ENCODE measurements around the gene COPB2.

Gene COPB2

DNA sequence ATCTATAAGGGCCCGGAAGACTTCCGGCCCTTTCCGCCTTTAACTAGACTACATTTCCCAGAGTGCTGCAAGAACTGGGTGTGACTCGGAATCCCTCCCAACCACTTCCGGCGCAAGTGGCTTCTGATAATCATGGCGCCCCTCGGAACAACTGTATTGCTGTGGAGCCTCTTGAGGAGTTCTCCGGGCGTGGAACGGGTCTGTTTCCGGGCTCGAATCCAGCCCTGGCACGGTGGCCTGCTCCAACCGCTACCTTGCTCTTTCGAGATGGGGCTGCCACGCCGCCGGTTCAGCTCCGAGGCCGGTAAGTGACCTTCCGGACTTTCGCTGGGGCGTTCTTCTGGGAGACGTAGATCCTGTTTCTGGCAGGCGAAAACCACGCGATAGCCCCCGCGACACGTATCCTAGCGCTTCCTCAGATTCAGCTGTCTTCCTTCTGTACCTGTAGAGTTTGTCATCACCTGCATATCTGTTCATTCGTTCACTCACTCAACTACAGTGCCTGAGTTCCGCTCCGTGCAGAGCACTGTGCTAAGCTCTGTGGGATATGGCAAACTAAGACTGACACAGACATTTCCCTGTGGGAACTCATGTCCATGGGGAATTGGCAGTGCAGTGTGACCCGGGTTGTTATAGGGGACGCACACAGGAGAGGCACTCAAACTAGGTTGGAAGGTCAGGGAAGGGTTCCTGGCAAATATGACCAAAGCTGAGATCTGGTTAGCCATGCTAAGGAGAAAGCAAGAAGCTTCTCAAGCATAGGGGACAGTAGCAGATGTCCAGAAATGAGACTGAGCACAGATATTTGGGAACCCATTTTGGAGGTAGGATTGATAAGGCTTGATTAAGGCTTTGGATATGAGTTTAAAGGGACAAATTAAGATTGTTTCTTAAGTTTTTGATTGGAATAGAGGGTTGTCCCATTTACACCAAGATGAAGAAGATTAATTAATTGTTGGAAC is 45.3 kb downstream of the COPB2 start, which contains the start of gene MRPS22:
Gene MRPS22 (plus strand): TSS at position 126 of the 962 bp plus-strand sequence. CDS start 7 bp downstream, at position 133.
- Histone ChIP-seq H3K4me1 (ENCODE audit: control insufficient read depth, low read length) (peaks cover 15% of the 10 kb centered on the region), H3K4me3 (ENCODE audit: low read length) (peak within 1 kb of the TSS; percentile 93), H3F3A (ENCODE audit: control insufficient read depth, insufficient read depth) (no peaks in the 10 kb centered on the region), H4K20me1 (ENCODE audit: control insufficient read depth, insufficient read depth, low read depth, low read length) (no peaks in the 10 kb centered on the region), H3K27ac (ENCODE audit: low read depth, low read length) (peak within 1 kb of the TSS; percentile 42), H3K36me3 (ENCODE audit: control insufficient read depth, low read length) (peaks cover 29% of the 10 kb centered on the region), H3K9me2 (replicated peaks; ENCODE audit: control insufficient read depth, low read length) (no peaks in the 10 kb centered on the region), H3K79me2 (ENCODE audit: control insufficient read depth, low read length) (peaks cover 38% of the 10 kb centered on the region), H3K27me3 (ENCODE audit: control insufficient read depth, low read length) (0 out of 2 replicates have a peak, but pooled peaks cover 4% of the 10 kb centered on the region), H3K4me2 (ENCODE audit: low read length) (peak within 1 kb of the TSS; percentile 62), H3K9me3 (ENCODE audit: control insufficient read depth, insufficient read depth, low read length) (no peaks in the 10 kb centered on the region)
- no peak for TF ChIP-seq EZH2phosphoT487 (IDR thresholded peaks at IDR 0.05; ENCODE audit: borderline replicate concordance, low read length)
- TF ChIP-seq, protein P1, sequence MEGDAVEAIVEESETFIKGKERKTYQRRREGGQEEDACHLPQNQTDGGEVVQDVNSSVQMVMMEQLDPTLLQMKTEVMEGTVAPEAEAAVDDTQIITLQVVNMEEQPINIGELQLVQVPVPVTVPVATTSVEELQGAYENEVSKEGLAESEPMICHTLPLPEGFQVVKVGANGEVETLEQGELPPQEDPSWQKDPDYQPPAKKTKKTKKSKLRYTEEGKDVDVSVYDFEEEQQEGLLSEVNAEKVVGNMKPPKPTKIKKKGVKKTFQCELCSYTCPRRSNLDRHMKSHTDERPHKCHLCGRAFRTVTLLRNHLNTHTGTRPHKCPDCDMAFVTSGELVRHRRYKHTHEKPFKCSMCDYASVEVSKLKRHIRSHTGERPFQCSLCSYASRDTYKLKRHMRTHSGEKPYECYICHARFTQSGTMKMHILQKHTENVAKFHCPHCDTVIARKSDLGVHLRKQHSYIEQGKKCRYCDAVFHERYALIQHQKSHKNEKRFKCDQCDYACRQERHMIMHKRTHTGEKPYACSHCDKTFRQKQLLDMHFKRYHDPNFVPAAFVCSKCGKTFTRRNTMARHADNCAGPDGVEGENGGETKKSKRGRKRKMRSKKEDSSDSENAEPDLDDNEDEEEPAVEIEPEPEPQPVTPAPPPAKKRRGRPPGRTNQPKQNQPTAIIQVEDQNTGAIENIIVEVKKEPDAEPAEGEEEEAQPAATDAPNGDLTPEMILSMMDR (IDR thresholded peaks at IDR 0.05; ENCODE audit: low read depth, low read length, poor library complexity, severe bottlenecking) = no peak

DNA sequence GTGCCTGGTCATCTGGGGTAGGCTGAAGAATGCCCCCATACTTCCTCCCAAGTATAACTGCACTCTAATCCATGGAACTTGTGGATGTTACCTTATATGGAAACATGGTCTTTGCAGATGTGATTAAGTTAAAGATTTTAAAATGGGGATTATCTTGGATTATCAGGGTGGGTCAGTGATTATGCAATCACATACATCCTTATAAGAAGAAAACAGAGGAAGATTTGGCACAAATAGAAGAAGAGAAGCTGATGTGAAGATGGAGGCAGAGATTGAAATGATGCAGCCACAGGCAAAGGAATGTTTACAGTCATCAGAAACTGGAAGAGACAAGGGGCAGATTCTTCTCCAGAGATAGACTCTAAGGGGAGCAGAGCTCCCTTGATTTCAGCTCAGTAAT is 47.4 kb downstream of the COPB2 start:
- peaks cover 9% of the 10 kb centered on the region for H3K36me3 ChIP-seq (ENCODE audit: control insufficient read depth, low read length)
- no peaks in the 10 kb centered on the region for H4K20me1 ChIP-seq (ENCODE audit: control insufficient read depth, insufficient read depth, low read depth, low read length)
- no peaks in the 10 kb centered on the region for H3K9me2 ChIP-seq (replicated peaks; ENCODE audit: control insufficient read depth, low read length)
- H3K27me3 ChIP-seq (ENCODE audit: control insufficient read depth, low read length) = 0 out of 2 replicates have a peak, but pooled peaks cover 4% of the 10 kb centered on the region
- H3K9me3 ChIP-seq (ENCODE audit: control insufficient read depth, insufficient read depth, low read length) = no peaks in the 10 kb centered on the region
- no peak overlapping the region for H3K27ac ChIP-seq (ENCODE audit: low read depth, low read length)
- TF ChIP-seq, protein P1 (IDR thresholded peaks at IDR 0.05; ENCODE audit: low read depth, low read length, poor library complexity, severe bottlenecking) = no peak
- TF ChIP-seq EZH2phosphoT487 (IDR thresholded peaks at IDR 0.05; ENCODE audit: borderline replicate concordance, low read length) = no peak
- peaks cover 15% of the 10 kb centered on the region for H3K4me1 ChIP-seq (ENCODE audit: control insufficient read depth, low read length)
- no peak overlapping the region for H3K4me2 ChIP-seq (ENCODE audit: low read length)
- no peak overlapping the region for H3K4me3 ChIP-seq (ENCODE audit: low read length)
- peaks cover 32% of the 10 kb centered on the region for H3K79me2 ChIP-seq (ENCODE audit: control insufficient read depth, low read length)
- H3F3A ChIP-seq (ENCODE audit: control insufficient read depth, insufficient read depth) = no peaks in the 10 kb centered on the region

DNA sequence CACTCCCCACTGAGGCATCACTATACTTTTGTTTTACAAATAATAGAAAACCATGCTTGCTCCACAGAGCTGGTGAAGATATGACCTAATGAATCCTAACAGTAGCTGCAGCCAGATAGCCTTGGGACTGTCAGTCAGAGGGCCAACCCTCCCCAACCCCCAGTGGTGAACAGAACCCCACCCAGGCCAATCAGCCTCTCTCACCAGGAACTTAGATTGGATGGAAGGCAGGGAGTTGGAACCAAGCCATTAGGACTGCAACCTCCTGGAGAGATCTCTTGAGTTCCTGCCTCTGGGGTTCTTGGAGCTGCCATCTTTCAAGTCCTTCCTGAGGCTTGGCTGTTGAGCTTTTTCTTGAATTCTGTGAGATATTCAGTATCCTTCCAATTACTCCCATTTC is 48.7 kb downstream of the COPB2 start:
- no peaks in the 10 kb centered on the region for H3K9me2 ChIP-seq (replicated peaks; ENCODE audit: control insufficient read depth, low read length)
- no peak overlapping the region for H3K27ac ChIP-seq (ENCODE audit: low read depth, low read length)

More for the DNA sequence above, 48.7 kb downstream of the COPB2 start:
- no peak overlapping the region for H3K4me3 ChIP-seq (ENCODE audit: low read length)
- H3K79me2 ChIP-seq (ENCODE audit: control insufficient read depth, low read length) = peaks cover 20% of the 10 kb centered on the region
- H3K36me3 ChIP-seq (ENCODE audit: control insufficient read depth, low read length) = no peaks in the 10 kb centered on the region
- H3K4me1 ChIP-seq (ENCODE audit: control insufficient read depth, low read length) = peaks cover 15% of the 10 kb centered on the region
- no peaks in the 10 kb centered on the region for H4K20me1 ChIP-seq (ENCODE audit: control insufficient read depth, insufficient read depth, low read depth, low read length)
- H3K4me2 ChIP-seq (ENCODE audit: low read length) = no peak overlapping the region
- TF ChIP-seq, protein P1 (IDR thresholded peaks at IDR 0.05; ENCODE audit: low read depth, low read length, poor library complexity, severe bottlenecking) = no peak
- TF ChIP-seq EZH2phosphoT487 (IDR thresholded peaks at IDR 0.05; ENCODE audit: borderline replicate concordance, low read length) = no peak
- 0 out of 2 replicates have a peak, but pooled peaks cover 4% of the 10 kb centered on the region for H3K27me3 ChIP-seq (ENCODE audit: control insufficient read depth, low read length)
- H3K9me3 ChIP-seq (ENCODE audit: control insufficient read depth, insufficient read depth, low read length) = no peaks in the 10 kb centered on the region
- H3F3A ChIP-seq (ENCODE audit: control insufficient read depth, insufficient read depth) = no peaks in the 10 kb centered on the region
